Measurements from ENCODE around the gene CCDC87.

- TF ChIP-seq CTCF (IDR thresholded peaks at IDR 0.05) (no peak), POLR2A (IDR thresholded peaks at IDR 0.05) (no peak)
Observed at GRCh38 chr11:66607126-66607834, 14.4 kb upstream of the CCDC87 start.
